GM23248 (cell line): Measurements from ENCODE around the gene SLX4IP. TPM values are rescaled to one million over a fixed set of nuclear protein-coding genes. Genes with fewer than 3 reads are reported as not detected.
"Not testable (repeated sequence)": the region's sequence is repeated elsewhere in the genome, so short reads cannot be mapped to it uniquely, and the experiment has no call there.

ENCODE experiments used
- DNase-seq: peaks from one replicate; pipeline ENCODE4 v3.0.0-alpha.2; 2015
- H2AFZ ChIP-seq: fragments of 200-600 bp; sonication (generic); 2 replicates; pipeline ENCODE4 v1.6.1; 2016; ENCODE audit warnings: antibody characterized with exemption
- H3F3A ChIP-seq: fragments of 200-600 bp; sonication (generic); 2 replicates; pipeline ENCODE4 v1.6.1; 2016; ENCODE audit warnings: mild to moderate bottlenecking, antibody characterized with exemption, mixed run types; ENCODE audit not compliant: insufficient read depth
- H3K27ac ChIP-seq: fragments of 200-600 bp; sonication (generic); 2 replicates; pipeline ENCODE4 v1.5.1; 2016; ENCODE audit warnings: mild to moderate bottlenecking
- H3K27me3 ChIP-seq: fragments of 200-600 bp; sonication (generic); replicated peaks from 2 replicates; pipeline ENCODE4 v1.6.1; 2016; ENCODE audit warnings: mild to moderate bottlenecking; ENCODE audit not compliant: insufficient read depth
- H3K36me3 ChIP-seq: fragments of 200-600 bp; sonication (generic); 2 replicates; pipeline ENCODE4 v1.6.1; 2016; ENCODE audit warnings: low read depth, mild to moderate bottlenecking
- H3K4me1 ChIP-seq: fragments of 200-600 bp; sonication (generic); 2 replicates; pipeline ENCODE4 v1.6.1; 2016; ENCODE audit warnings: mild to moderate bottlenecking; ENCODE audit not compliant: insufficient read depth
- H3K4me2 ChIP-seq: fragments of 200-600 bp; sonication (generic); one replicate; pipeline ENCODE4 v1.6.1; 2016; ENCODE audit warnings: mild to moderate bottlenecking; ENCODE audit not compliant: unreplicated experiment
- H3K4me3 ChIP-seq: fragments of 200-600 bp; sonication (generic); 2 replicates; pipeline ENCODE4 v1.5.1; 2016; ENCODE audit warnings: mild to moderate bottlenecking
- H3K79me2 ChIP-seq: fragments of 200-600 bp; sonication (generic); 2 replicates; pipeline ENCODE4 v1.6.1; 2016; ENCODE audit warnings: mild to moderate bottlenecking; ENCODE audit not compliant: insufficient read depth
- H3K9ac ChIP-seq: fragments of 200-600 bp; sonication (generic); 2 replicates; pipeline ENCODE4 v1.6.1; 2016; ENCODE audit warnings: mild to moderate bottlenecking
- H3K9me2 ChIP-seq: fragments of 200-600 bp; sonication (generic); 2 replicates; pipeline ENCODE4 v1.6.1; 2016; ENCODE audit warnings: mixed run types, mild to moderate bottlenecking, moderate library complexity; ENCODE audit not compliant: insufficient read depth
- H3K9me3 ChIP-seq: fragments of 200-600 bp; sonication (generic); one replicate; pipeline ENCODE4 v1.6.1; 2017; ENCODE audit warnings: low read depth
- H4K20me1 ChIP-seq: fragments of 200-600 bp; sonication (generic); 2 replicates; pipeline ENCODE4 v1.6.0; 2016; ENCODE audit not compliant: insufficient read depth
- EZH2 ChIP-seq: fragments of 200-600 bp; sonication (generic); IDR thresholded peaks from 2 replicates; pipeline ENCODE4 v1.6.1; 2018; ENCODE audit warnings: antibody characterized with exemption, mild to moderate bottlenecking; ENCODE audit not compliant: insufficient read depth, poor library complexity, severe bottlenecking
- EZH2phosphoT487 ChIP-seq: fragments of 200-600 bp; sonication (generic); IDR thresholded peaks from 2 replicates; pipeline ENCODE4 v1.6.1; 2018; ENCODE audit warnings: antibody characterized with exemption, moderate library complexity, mild to moderate bottlenecking, low read depth; ENCODE audit not compliant: insufficient read depth
- WGBS, 2 experiments: methylation state at CpG; one replicate each; pipeline ENCODE4 v1.1.6; 2015 to 2017; ENCODE audit warnings: low lambda C conversion rate in 2 of 2, low coverage in 1 of 2; ENCODE audit errors: missing lambda C conversion rate in 2 of 2; 5-methylcytosine and 5-hydroxymethylcytosine counted together
- in situ Hi-C: fragments of 300-500 bp; cut with MboI; formaldehyde crosslinking; loops from 2 replicates; pipeline ENCODE4 v1.15.0; 2020
- polyA plus RNA-seq: library from polyadenylated mRNA; unstranded; fragments of >200 nt; fragmentation: Nextera tagmentation; extraction: Ambion mirVana; gene quantifications from 2 replicates; pipeline ENCODE4 v1.2.1, GENCODE V29; 2016
- total RNA-seq: library from RNA; depleted of rRNA; stranded (reverse); fragments of >200 nt; shearing (Covaris generic); gene quantifications from 2 replicates; pipeline ENCODE4 v1.2.3, GENCODE V29; 2014

The SLX4IP gene
- total and polyA plus RNA-seq, 2 experiments from 2014 or later, result 3.7 to 3.9 TPM

DNA sequence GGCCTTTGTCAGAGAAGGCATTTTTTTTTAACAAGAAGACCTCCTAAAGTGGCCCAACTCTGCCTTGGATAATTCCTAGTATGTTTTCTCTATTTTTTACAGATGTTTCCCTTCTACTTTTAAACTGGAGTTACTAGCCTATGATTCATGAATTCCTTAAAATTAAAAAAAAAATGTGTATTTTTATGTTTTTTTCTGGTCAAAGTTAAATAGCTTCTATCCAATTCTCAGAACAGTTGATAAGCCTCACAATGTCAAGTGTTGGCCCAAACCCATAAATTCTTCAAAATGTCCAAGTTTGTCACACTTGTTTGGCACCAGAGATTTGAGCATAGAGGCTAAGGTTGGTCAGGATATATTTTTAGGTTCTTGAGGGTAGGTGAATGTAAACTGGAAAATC is 174.7 kb downstream of the SLX4IP start:
- H3K79me2 ChIP-seq, result no peaks in the 10 kb centered on the region
- DNase-seq, result peak; percentile 48
- peak overlapping the region; percentile 79 for H3K27ac ChIP-seq
- peak overlapping the region; percentile 30; the same call in 1 of the 2 replicates for H3K4me3 ChIP-seq
- TF ChIP-seq EZH2phosphoT487, result no peak
- no peak for TF ChIP-seq EZH2
- no peaks in the 10 kb centered on the region for H3K36me3 ChIP-seq
- peak overlapping the region; percentile 55; the same call in 1 of the 2 replicates for H3K9ac ChIP-seq
- no peaks in the 10 kb centered on the region for H4K20me1 ChIP-seq
- peak overlapping the region; percentile 46 for H3K4me2 ChIP-seq
- H3K27me3 ChIP-seq, result no peaks in the 10 kb centered on the region
- H3K9me3 ChIP-seq, result no peaks in the 10 kb centered on the region
- peaks cover 28% of the 10 kb centered on the region for H3K4me1 ChIP-seq
- no peak overlapping the region for H2AFZ ChIP-seq
- no peaks in the 10 kb centered on the region for H3K9me2 ChIP-seq
- in situ Hi-C loops, result no loop called here
- peaks cover 13% of the 10 kb centered on the region; the same call in 1 of the 2 replicates for H3F3A ChIP-seq

DNA sequence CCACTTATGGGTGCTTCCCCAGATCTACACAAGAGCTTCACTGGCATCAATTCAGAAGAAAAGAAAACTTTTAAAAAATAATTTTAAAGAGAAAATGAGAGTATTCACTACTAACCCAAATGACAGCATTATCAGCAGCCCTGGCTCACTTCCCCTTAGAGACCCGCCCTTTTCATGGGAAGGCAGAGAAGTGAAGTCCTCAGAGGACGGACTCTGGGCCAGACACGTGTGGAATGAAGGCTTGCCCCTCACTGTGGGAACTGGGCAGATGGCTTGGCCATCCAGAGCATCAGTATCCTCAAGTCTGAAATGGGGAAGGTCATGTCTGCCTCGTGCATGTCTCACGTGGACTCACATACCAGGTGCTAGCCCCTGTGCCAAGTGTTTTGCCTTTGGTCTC is 175.1 kb downstream of the SLX4IP start:
- Histone ChIP-seq H3F3A (peaks cover 8% of the 10 kb centered on the region; the same call in 1 of the 2 replicates), H3K36me3 (no peaks in the 10 kb centered on the region), H4K20me1 (no peaks in the 10 kb centered on the region), H3K9me2 (no peaks in the 10 kb centered on the region), H3K9me3 (no peaks in the 10 kb centered on the region), H3K9ac (no peak overlapping the region), H3K4me1 (peaks cover 23% of the 10 kb centered on the region), H2AFZ (no peak overlapping the region), H3K27ac (peak overlapping the region; percentile 79), H3K27me3 (no peaks in the 10 kb centered on the region), H3K4me2 (no peak overlapping the region), H3K79me2 (no peaks in the 10 kb centered on the region), H3K4me3 (no peak overlapping the region)
- 81 to 87% methylated on average over 5 of the region's 5 CpGs for WGBS, 2 experiments
- TF ChIP-seq EZH2phosphoT487 (no peak), EZH2 (no peak)
- DNase-seq, result no peak
- in situ Hi-C loops, result no loop called here

DNA sequence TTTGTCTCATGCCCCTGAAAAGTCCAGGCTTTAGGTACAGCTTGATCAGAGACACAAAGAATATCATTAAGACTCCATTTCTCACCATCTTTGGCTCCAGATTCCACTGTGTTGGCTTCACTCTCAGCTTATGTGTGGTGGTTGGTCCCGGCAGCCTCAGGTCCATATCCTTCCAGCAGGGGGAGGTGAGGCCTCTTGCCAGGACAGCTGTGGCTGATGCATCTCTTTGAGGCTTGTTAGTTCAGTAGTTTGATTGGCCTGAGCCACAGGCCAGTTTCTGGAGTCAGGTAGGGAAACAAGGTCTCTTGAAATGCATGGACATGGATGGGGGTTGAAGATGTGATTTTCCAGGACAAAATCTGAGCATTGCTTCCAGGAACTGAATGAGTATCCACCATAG is 176.3 kb downstream of the SLX4IP start:
- H3F3A ChIP-seq, result 0 out of 2 replicates have a peak, but pooled peaks cover 3% of the 10 kb centered on the region
- H3K27ac ChIP-seq, result no peak overlapping the region
- no peaks in the 10 kb centered on the region for H4K20me1 ChIP-seq
- H3K4me3 ChIP-seq, result no peak overlapping the region
- no peak overlapping the region for H2AFZ ChIP-seq
- 50 to 73% methylated on average over 1 of the region's 1 CpG for WGBS, 2 experiments
- no peaks in the 10 kb centered on the region for H3K79me2 ChIP-seq
- in situ Hi-C loops, result no loop called here
- no peaks in the 10 kb centered on the region for H3K9me2 ChIP-seq
- H3K27me3 ChIP-seq, result no peaks in the 10 kb centered on the region
- H3K36me3 ChIP-seq, result no peaks in the 10 kb centered on the region
- H3K9ac ChIP-seq, result no peak overlapping the region
- H3K4me2 ChIP-seq, result no peak overlapping the region
- no peaks in the 10 kb centered on the region for H3K9me3 ChIP-seq
- peak; percentile 63 for DNase-seq
- TF ChIP-seq EZH2 (no peak), EZH2phosphoT487 (no peak)
- H3K4me1 ChIP-seq, result peaks cover 19% of the 10 kb centered on the region

DNA sequence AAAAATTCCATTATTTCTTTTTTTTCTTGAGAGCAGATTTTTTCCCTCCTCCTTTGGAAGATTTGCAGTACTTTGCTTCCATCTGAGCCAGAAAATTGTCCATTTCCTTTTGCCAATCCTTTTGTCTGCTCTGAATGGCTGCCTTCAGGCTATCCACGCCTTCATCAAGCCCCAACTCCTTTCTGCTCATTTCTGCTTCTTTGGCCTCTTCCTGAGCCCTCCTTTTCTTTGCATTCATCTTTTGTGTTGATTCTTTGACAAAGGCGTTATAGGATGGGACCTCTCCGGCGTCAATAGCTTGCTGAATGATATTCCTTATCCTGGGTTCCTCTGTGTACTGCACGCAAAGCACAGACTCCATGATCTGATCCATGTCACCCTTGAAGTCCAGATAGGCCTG is 178.3 kb downstream of the SLX4IP start:
- 93 to 96% methylated on average over 5 of the region's 5 CpGs for WGBS, 2 experiments
- H3K36me3 ChIP-seq, result not testable (repeated sequence)

DNA sequence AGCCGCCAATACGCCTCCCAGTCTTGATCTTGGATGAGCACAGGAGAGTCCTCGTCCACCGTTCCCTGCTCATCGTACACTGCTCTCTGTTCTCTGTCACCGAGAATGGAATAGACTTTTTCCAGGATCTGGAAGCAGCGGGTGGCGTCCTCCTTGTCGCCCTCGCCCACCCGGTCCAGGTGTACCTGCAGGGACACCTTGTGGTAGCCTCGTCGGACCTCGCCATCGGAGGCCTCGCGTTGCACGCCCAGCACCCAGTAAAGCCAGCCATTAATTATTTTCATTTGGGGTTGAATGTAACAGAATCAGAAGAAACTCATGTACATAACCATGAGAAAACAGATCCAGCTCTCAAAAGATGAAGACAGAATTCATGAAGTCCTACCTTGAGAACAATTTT is 178.8 kb downstream of the SLX4IP start:
- Histone ChIP-seq H4K20me1 (no peaks in the 10 kb centered on the region), H3K27ac (no peak overlapping the region), H3K9me3 (no peaks in the 10 kb centered on the region), H3F3A (0 out of 2 replicates have a peak, but pooled peaks cover 3% of the 10 kb centered on the region), H3K4me1 (peaks cover 17% of the 10 kb centered on the region), H3K27me3 (no peaks in the 10 kb centered on the region), H3K79me2 (no peaks in the 10 kb centered on the region), H3K4me2 (no peak overlapping the region), H2AFZ (no peak overlapping the region), H3K4me3 (no peak overlapping the region), H3K9ac (no peak overlapping the region), H3K9me2 (no peaks in the 10 kb centered on the region), H3K36me3 (no peaks in the 10 kb centered on the region)
- WGBS, 2 experiments, result 94 to 95% methylated on average over 18 of the region's 18 CpGs
- in situ Hi-C loops, result no loop called here
- no peak for DNase-seq
- no peak for TF ChIP-seq EZH2
- no peak for TF ChIP-seq EZH2phosphoT487

More for the DNA sequence above, 178.3 kb downstream of the SLX4IP start:
- H3K79me2 ChIP-seq, H3K9ac ChIP-seq, H3K9me3 ChIP-seq, in situ Hi-C loops, H3K4me3 ChIP-seq, H3K4me2 ChIP-seq, H3K9me2 ChIP-seq, H3K27me3 ChIP-seq, H4K20me1 ChIP-seq, DNase-seq, H3F3A ChIP-seq, H2AFZ ChIP-seq, H3K27ac ChIP-seq: not testable (repeated sequence)
- H3K4me1 ChIP-seq, result peaks cover 19% of the 10 kb centered on the region
